Fibroblast of pulmonary artery (primary cell): ENCODE measurements around the gene DLX4.

Source experiments
- DNase-seq: peaks from one replicate; pipeline ENCODE4 v3.0.0-alpha.2; 2010; ENCODE audit warnings: low read depth
- H3K4me3 ChIP-seq: replicated peaks from 2 replicates; pipeline ENCODE4 v1.5.1; 2011; ENCODE audit warnings: low read depth, mild to moderate bottlenecking, control low read depth, low read length, moderate library complexity
- CTCF ChIP-seq: IDR thresholded peaks from 2 replicates; pipeline ENCODE4 v1.5.1; 2011; ENCODE audit warnings: mild to moderate bottlenecking, control low read depth, low read length, inconsistent platforms; ENCODE audit errors: missing control alignments

DLX4 gene

DNA sequence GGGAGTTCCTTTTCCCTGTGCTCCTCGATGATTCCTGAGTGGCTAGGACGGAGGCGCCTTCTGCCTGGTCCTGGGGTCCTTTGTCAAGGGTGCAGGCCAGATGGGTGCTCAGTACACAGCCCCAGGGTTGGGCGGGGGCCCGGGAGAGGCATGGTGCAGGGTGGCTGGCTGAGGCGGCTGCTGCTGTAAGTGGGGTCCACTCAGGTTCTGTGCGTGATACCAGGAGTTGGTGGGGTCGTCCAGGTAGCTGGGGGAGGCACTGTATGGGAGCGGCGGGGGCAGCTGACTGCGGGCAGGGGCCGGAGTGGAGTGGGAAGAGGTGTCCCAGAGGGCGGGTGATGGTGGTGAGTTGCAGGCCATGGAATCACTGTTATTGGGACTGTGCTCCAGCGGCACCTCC is 22.4 kb downstream of the DLX4 start:
- no peak for TF ChIP-seq CTCF
- DNase-seq = no peak
- no peak overlapping the region for H3K4me3 ChIP-seq

GRCh38 chr17:49992191-49992932 is 23.4 kb downstream of the DLX4 start:
- no peak overlapping the region for H3K4me3 ChIP-seq
- TF ChIP-seq CTCF = no peak
- no peak for DNase-seq

GRCh38 chr17:49992933-49993422 is 24.0 kb downstream of the DLX4 start:
- DNase-seq = no peak
- TF ChIP-seq CTCF = no peak
- no peak overlapping the region for H3K4me3 ChIP-seq

DNA sequence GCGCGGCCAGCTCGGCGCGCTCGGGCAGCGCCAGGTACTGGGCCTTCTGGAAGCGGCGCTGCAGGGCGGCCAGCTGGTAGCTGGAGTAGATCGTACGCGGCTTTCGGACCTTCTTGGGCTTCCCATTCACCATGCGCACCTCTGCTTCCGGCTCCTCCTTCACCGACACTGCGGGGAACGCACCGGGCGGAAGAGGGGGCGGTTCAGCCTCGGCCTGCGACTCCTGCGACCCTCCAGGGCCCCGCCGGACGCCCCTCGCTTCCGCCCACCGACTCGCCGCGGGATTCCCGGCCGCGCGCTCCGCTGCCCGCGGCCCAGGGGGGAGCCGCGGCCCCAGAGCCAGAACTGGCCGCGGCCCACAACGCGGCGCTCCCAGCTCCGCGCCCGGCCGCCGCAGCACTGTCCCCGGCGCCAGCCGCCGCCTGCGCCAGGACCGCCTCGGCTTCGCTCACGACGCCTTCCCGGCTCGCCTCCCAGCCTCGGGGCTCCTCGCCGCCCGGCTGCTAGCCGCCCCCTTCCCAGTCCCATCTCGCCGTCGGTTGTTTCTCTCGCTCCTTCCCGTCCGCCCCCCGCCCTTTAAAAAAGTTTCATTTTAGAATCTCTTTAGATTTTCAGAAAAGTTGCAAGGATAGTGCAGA is 24.6 kb downstream of the DLX4 start:
- TF ChIP-seq CTCF = no peak
- peak; percentile 7 for DNase-seq
- no peak overlapping the region for H3K4me3 ChIP-seq

DNA sequence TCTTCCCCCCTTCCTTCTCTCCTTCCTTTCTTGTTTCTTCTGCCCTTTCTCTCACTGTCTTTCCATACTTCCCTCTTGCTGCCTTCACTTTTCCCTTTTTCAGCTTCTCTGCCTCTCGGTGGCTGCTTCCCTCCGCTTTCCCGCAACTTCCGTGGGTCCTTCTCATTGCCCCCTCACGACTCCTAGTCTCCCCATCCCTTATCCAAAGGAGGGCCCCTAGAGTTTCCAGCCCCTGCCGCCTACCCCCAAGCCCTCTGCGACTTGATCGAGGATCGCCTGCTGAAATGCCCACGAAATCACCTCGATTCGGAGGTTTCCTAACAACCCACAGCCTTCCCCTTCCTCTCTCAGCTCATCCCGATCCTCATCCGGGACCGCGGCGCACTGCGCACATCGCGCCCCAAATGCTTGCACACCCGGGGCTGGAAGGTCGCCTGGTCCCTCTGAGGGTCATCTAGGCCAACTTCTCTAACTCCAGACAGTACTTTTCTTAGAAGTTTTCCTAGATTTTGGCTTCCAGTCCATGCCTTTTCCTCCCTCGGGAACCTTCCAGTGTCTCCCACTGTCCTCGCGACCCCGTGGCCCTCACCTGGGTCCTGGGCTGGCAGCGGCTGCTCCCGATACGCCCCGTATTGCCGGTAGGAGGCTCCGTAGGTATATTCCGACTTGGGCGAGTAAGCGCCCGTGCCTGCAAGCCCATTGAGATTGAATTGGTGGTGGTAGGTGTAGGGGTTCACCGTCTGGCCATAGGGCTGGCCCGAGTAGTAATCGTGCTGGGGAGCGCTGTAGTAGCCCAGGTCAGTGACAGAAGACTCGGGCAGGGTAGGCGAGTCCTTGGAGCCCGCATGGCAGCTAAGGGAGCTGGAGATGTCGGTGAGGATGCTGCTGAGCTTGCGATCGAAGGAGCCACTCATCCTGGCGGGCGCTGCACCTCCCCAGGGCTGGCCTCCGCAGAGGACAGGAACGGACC is 25.4 kb downstream of the DLX4 start:
- TF ChIP-seq CTCF = no peak
- peak overlapping the region; percentile 12 for H3K4me3 ChIP-seq
- no peak for DNase-seq

DNA sequence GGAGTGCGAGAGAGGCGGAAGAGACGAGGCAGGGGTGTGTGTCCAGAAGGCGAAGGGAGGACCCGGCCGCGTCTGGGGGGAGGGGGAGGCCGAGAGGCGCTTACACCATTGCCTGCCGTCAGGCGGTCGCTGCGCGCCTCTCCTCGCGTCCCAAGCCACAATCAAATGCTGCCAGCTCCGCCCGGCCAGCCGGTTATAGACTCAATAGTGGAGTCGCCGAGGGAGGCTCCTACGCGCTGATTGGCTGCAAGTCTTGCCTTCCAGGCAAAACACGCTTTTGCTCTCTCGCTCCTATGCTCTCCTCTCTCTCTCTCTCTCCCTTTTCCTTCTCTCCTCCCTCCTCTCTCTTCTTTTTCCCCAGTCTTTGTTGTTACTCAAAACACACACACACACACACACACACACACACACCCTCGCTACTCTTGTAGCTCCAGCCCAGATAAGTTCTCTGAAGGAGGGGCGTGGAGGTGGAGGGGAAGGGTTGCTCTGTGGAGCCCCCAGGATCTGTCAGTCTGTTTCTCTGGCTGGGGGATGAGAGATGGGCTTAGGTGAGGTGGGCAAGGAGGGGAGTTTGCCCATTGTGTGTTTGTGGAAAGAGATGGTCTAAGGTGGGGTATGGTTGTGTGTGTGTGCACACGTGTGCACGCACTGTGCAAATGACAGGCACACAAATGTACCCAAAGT is 26.2 kb downstream of the DLX4 start, which contains the start of gene DLX3:
TSS of gene DLX3 (minus strand) at position 170 of the 684 bp plus-strand sequence. CDS start 226 bp downstream, outside the sequence.
- TF ChIP-seq CTCF = no peak
- peak within 1 kb of the TSS; percentile 12 for H3K4me3 ChIP-seq
- peak; percentile 72 for DNase-seq
